ENCODE data around the gene RAE1. TPM values are rescaled to one million over a fixed set of nuclear protein-coding genes. Genes with fewer than 3 reads are reported as not detected.

The RAE1 gene
- total and polyA plus RNA-seq, 2 of the 8 experiments (the other 6 are each of a cell fraction or from before 2014, with no cell fraction given): 35.9 to 44.9 TPM

- Histone ChIP-seq H2AFZ (ENCODE audit: low read length) (no peak overlapping the region), H4K5ac (ENCODE audit: insufficient read length, low read depth, low read length) (no peak overlapping the region), H2BK5ac (ENCODE audit: low read depth, low read length) (no peak overlapping the region), H3K27ac (ENCODE audit: low read depth, low read length) (no peak overlapping the region), H3K79me1 (ENCODE audit: low read depth, low read length) (no peaks in the 10 kb centered on the region), H3K56ac (replicated peaks; ENCODE audit: insufficient read length, low read depth, low read length) (no peak overlapping the region), H4K20me1 (replicated peaks in 1 of 2; ENCODE audit: control insufficient read depth in 1 of 2, insufficient read depth in 2 of 2, low read length in 2 of 2) (no peaks in the 10 kb centered on the region), H2BK120ac (replicated peaks; ENCODE audit: low read depth, low read length) (no peak overlapping the region), H3K23me2 (ENCODE audit: low read depth, low read length) (no peaks in the 10 kb centered on the region), H3K9me3 (ENCODE audit: insufficient read depth in 2 of 2, low read depth in 1 of 2, low read length in 1 of 2) (no peaks in the 10 kb centered on the region), H2BK15ac (ENCODE audit: low read length) (0 out of 2 replicates have a peak overlapping the region, but pooled peaks have one; percentile 46), H3K23ac (ENCODE audit: insufficient read length) (no peak overlapping the region), H3K18ac (ENCODE audit: extremely low read depth, low read length) (no peak overlapping the region), H2BK20ac (ENCODE audit: low read length) (no peak overlapping the region), H4K8ac (ENCODE audit: extremely low read depth, insufficient read depth, low read length) (no peak overlapping the region), H3K4ac (replicated peaks; ENCODE audit: insufficient read length, low read depth, low read length) (no peak overlapping the region), H2AK5ac (ENCODE audit: low read depth, low read length) (no peak overlapping the region), H3K79me2 (ENCODE audit: control insufficient read depth in 1 of 2, insufficient read depth in 2 of 2, low read length in 2 of 2) (no peaks in the 10 kb centered on the region), H3K36me3 (ENCODE audit: control insufficient read depth in 2 of 4, insufficient read depth in 4 of 4, low read length in 3 of 4) (no peaks in the 10 kb centered on the region), H3K4me2 (ENCODE audit: insufficient read depth in 1 of 2, low read depth in 2 of 2, low read length in 2 of 2) (no peak overlapping the region), H3K14ac (ENCODE audit: insufficient read length) (no peak overlapping the region), H4K91ac (replicated peaks; ENCODE audit: insufficient read length, low read length) (no peak overlapping the region), H3K4me3 (ENCODE audit: extremely low read depth in 1 of 4, insufficient read depth in 2 of 4, low read depth in 3 of 4, low read length in 4 of 4) (no peak overlapping the region), H2BK12ac (ENCODE audit: low read depth, low read length) (no peak overlapping the region), H3K27me3 (replicated peaks in 1 of 4; ENCODE audit: control insufficient read depth in 3 of 4, extremely low read depth in 1 of 4, insufficient read depth in 3 of 4, low read length in 3 of 4) (no peaks in the 10 kb centered on the region; a peak in 2 of 7 replicates), H3K4me1 (replicated peaks in 1 of 4; ENCODE audit: control insufficient read depth in 3 of 4, insufficient read depth in 4 of 4, low read length in 3 of 4) (no peaks in the 10 kb centered on the region), H3K9ac (replicated peaks in 1 of 4; ENCODE audit: extremely low read depth in 1 of 4, low read depth in 3 of 4, low read length in 3 of 4) (no peak overlapping the region)
- no peak for DNase-seq (ENCODE audit: low read depth in 1 of 2, low spot score in 2 of 2)
- TF ChIP-seq SP1 (IDR thresholded peaks at IDR 0.05; ENCODE audit: low read depth, low read length) (no peak), CBX5 (IDR thresholded peaks at IDR 0.05; ENCODE audit: low read depth, low read length) (no peak)
- ChIA-PET CTCF (ENCODE audit: partially characterized antibody) (interaction anchor here (0.7 kb wide), 1 partner anchor 18 kb away, joined by 3 read pairs; no protein-coding TSS in a partner anchor), POLR2A (ENCODE audit: partially characterized antibody) (no interaction called here)
- WGBS, 2 experiments (ENCODE audit: extremely low coverage in 1 of 2, insufficient coverage in 1 of 2, insufficient read length in 1 of 2, insufficient replicate concordance in 2 of 2, low coverage in 1 of 2, low lambda C conversion rate in 2 of 2, missing lambda C conversion rate in 1 of 2): 86% methylated on average over 8 of the region's 8 CpGs; no CpG with 5 or more reads in 1 of the 2 experiments
- FAIRE-seq: no peak
These were observed 35.7 kb upstream of the RAE1 start for GRCh38 chr20:57315083-57315975.

Data from H1 (cell line).